GM19099 (cell line): ENCODE data around the gene SPOCK1.

Experiments used
- POLR2A ChIP-seq: IDR thresholded peaks from 3 replicates; pipeline ENCODE4 v1.6.1; 2011; ENCODE audit warnings: low read depth; ENCODE audit not compliant: insufficient read length; ENCODE audit errors: extremely low read depth

Gene SPOCK1

GRCh38 chr5:137236849-137237507, 262.1 kb downstream of the SPOCK1 start:
- TF ChIP-seq POLR2A, result no peak

GRCh38 chr5:137236252-137236651, 262.9 kb downstream of the SPOCK1 start:
- TF ChIP-seq POLR2A, result no peak

- no peak for TF ChIP-seq POLR2A
Measured at GRCh38 chr5:137234973-137235943, 263.9 kb downstream of the SPOCK1 start.

- TF ChIP-seq POLR2A, result no peak
Measured at GRCh38 chr5:137233726-137234125, 265.4 kb downstream of the SPOCK1 start.

GRCh38 chr5:137231540-137231939, 267.6 kb downstream of the SPOCK1 start:
- no peak for TF ChIP-seq POLR2A

GRCh38 chr5:137228816-137229215, 270.3 kb downstream of the SPOCK1 start:
- no peak for TF ChIP-seq POLR2A

- no peak for TF ChIP-seq POLR2A
Measured at GRCh38 chr5:137226081-137226480, 273.0 kb downstream of the SPOCK1 start.

- TF ChIP-seq POLR2A, result no peak
Measured at GRCh38 chr5:137223324-137224295, 275.5 kb downstream of the SPOCK1 start.

GRCh38 chr5:137221943-137222342, 277.2 kb downstream of the SPOCK1 start:
- no peak for TF ChIP-seq POLR2A

- no peak for TF ChIP-seq POLR2A
Measured at GRCh38 chr5:137220523-137220927, 278.6 kb downstream of the SPOCK1 start.

- TF ChIP-seq POLR2A, result no peak
Measured at GRCh38 chr5:137218896-137219295, 280.2 kb downstream of the SPOCK1 start.

- no peak for TF ChIP-seq POLR2A
Measured at GRCh38 chr5:137218471-137218870, 280.7 kb downstream of the SPOCK1 start.

- TF ChIP-seq POLR2A, result no peak
Measured at GRCh38 chr5:137217599-137218200, 281.4 kb downstream of the SPOCK1 start.

GRCh38 chr5:137216976-137217598, 282.0 kb downstream of the SPOCK1 start:
- TF ChIP-seq POLR2A, result no peak
